CD4-positive, alpha-beta T cell treated with Interferon alpha-2 for 1 hour (primary cell): ENCODE data around the gene FGF1.
A peak's percentile ranks its signal among the peaks of the same experiment; 100 is the strongest.

Experiments
- DNase-seq, 2 donors: peaks; one replicate each; pipeline ENCODE4 v3.0.0-alpha.2; 2020 to 2022

The FGF1 gene

GRCh38 chr5:142640316-142641005 lies 45.4 kb downstream of the FGF1 start:
- no peak for DNase-seq

GRCh38 chr5:142639455-142639854 lies 46.4 kb downstream of the FGF1 start:
- DNase-seq: no peak

DNA sequence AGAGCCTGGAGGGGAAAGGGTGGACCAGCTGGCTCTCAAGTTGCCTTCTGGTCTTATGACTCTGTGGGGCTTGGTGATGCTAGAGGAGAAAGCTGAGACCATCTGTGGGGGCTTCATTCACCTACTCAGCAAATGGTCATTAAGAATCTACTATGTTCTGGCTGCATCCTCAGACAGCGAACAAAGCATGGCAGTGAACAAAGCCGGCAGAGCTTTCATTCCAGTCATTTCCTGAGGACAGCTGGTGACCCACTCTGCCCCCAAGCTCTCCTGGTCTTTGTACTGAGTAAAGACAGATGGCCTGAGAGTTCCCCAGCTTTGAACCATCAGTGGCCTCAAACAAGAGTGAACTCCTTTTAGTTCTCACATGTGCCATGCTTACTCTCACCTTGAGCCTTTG lies 48.0 kb downstream of the FGF1 start:
- DNase-seq: no peak

GRCh38 chr5:142636698-142637324 lies 49.1 kb downstream of the FGF1 start:
- DNase-seq: no peak

- no peak for DNase-seq
Observed at GRCh38 chr5:142636093-142636492, 49.8 kb downstream of the FGF1 start.

- DNase-seq: no peak
Observed at GRCh38 chr5:142634216-142635011, 51.5 kb downstream of the FGF1 start.

GRCh38 chr5:142630927-142631539 lies 54.9 kb downstream of the FGF1 start:
- DNase-seq: no peak

DNA sequence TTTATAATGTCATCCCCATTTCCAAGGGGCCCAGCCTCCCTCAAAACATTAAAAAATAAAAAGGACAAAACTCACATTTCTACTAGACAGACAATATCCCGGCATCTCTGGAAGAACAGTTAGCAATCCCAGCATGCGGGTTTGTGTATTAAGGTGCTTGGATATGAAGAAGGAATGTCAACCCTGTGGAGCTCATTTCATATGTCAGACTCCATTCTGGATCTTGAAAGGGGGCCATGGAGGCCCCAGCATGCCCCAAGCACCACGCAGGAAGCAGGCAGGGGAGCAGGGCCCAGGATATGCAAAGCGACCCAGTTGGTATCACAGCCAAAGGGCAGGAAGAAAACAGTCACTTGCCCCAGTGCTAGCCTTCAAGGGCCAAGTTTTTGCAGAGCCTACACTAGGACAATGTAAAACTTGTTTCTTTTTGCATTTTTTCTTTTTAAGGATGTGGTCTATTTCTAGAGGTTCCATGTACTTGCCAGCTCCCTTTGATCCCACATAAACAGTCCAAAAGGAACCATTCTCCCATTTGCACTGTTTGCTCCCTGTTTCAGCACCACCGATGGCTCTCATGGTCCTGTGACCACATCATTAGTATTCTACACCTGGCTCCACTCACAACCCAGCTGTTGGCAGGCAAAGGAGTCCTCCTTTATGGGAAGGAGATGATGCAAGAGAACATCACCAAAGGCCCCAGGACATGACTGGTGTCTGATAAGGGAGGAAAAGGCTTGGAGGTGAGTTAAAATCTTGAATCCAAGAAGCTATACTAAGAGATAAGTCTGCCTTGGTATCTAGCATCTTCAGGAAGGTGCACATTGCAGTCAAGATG lies 58.3 kb downstream of the FGF1 start:
- no peak for DNase-seq

GRCh38 chr5:142626786-142627185 lies 59.1 kb downstream of the FGF1 start:
- DNase-seq: no peak

DNA sequence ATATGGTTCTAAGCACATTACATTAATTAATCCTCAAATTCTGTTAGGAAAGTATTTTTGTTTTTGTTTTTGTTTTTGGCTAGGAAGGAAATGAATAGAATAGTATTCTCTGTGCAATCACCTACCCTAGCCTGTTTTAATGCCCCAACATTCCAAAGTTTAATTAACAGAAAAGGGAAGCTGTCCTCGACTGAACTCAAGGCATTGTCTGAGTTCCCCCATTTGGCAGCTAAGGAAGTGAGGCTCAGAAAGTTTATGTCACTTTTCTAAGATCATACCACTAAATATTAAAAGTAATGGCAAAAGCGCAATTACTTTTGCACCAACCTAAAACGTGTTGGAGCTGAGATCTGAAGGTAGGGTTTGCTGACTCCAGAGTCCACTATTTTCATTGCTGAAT lies 59.8 kb downstream of the FGF1 start:
- no peak for DNase-seq

GRCh38 chr5:142621227-142621626 lies 64.7 kb downstream of the FGF1 start:
- DNase-seq: no peak

- DNase-seq: no peak
Observed at GRCh38 chr5:142619815-142620214, 66.1 kb downstream of the FGF1 start.

DNA sequence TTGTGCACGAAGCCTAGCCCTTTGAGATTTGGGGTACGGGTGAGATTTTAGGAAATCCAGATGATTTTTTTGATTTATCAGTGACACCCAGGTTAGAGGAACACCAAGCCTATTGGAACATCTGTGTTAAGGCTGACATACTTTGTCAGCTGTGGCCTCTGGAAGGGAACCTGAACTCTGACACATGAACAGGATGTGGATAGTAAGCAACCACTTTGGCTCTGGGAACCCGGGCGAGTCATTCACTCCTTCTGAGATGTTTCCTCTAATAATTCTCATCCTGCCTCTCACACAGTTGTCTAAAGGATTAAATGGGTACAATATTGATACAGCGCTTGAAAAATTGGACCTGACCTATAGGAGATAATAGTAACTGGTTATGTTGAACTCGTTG lies 67.8 kb downstream of the FGF1 start:
- no peak for DNase-seq

DNA sequence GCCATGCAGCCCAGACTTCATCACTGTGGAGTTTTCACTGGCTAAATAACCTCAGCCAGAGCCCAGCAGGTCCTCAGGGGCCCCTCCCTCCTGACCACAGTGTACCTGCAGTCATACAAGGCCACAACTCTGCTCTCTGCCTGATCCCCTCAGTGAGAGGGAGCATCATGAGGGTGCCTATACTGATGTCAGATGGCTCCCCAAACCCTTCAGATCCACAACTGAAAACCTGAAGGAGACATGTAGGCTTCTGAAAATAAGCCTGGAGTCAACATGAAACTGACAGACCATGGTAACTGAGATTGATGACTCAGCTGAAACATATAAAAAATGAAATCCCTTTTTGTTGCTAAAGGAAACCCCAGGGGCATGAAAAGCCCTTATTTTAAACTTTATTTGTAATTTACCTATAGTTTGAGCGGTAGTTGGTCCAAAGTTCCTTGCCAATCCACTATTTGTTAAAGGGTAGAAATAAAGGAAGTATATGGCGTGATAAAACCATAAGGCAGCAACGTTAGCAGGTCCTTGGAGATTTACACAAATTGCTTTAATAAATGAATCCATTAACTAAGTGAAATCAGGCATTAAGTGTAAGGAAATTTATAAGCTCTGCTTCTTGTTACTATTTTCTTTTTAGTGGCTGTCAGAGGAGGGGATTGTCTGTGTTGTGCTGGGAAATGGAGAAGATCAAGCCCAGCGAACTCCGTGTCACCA lies 68.3 kb downstream of the FGF1 start:
- no peak for DNase-seq

DNA sequence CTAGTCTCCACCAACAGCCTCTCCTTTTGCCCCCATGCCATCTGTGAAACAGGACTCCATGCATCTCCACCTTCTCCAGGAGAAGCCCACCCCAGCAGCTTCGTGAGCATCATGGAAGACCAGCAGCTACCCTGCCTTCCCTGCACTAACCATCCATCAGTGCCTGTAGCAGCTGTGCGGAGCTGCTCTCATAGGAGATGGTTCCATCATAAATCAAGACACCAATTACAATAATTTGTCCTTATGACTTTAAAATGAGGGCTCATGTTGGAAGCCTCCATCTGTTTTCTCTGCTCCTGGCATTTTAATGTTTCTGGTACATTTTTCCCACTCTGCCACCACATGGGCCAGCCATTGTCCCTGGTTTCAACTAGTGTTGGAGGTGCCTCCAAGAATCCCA lies 69.9 kb downstream of the FGF1 start:
- no peak for DNase-seq

DNA sequence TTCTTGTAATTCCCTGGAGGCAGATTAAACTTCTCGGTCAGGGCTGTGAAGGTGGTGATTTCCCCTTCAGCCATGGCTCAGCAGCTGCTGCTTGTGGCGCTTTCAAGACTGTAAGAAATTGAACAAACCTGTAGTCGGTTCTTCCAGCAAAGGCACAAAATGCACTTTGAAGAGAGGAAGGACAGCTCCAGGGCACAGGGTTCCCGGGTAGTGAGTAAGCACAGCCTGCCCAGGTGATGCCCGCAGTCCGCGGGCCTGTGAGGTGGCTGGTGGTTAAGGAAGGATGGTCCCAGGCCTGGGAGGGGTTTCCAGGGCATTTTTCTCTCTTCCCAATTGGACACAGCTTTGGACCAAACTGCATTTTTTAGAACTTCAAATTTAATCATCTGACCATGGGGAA lies 71.8 kb downstream of the FGF1 start:
- no peak for DNase-seq

GRCh38 chr5:142613271-142613671 lies 72.6 kb downstream of the FGF1 start:
- DNase-seq: no peak

DNA sequence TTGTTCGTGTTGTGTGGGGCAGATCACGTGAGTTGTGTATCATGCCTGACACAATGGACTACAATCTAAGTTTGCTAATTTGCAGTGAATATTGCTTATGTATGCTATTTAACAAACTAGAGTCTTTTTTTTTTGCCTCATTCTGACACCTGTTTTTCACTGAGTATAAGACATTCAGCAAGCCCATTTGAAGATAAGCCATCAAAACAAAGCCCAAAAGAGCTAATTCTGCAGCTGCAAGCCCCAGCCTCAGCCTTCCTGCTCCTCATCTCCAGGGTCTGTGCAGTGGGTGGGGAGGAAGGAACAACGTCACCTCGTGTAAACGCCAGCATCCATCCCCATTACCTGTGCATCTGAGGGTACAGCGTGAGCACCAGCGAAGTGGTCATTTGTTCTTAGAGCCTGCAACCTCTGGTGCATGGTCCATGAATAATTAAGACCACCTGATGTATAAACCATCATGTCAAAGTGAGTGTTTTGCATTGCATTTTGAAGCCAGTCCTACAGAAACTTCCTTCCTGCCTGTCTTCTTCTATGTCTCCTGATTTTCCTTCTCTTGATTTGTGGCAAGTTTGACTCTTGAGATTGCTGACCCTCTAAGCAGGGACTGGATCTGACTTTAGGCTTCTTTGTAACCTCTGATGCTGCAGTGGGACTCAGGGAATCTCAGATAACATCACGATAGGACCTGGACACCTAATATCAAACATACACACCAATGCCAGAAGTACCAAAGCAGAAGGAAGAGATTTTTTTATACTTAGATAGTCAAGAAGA lies 73.2 kb downstream of the FGF1 start:
- DNase-seq: no peak

- peak; percentile 38 to 62 for DNase-seq
Observed at GRCh38 chr5:142611154-142611553, 74.7 kb downstream of the FGF1 start.

DNA sequence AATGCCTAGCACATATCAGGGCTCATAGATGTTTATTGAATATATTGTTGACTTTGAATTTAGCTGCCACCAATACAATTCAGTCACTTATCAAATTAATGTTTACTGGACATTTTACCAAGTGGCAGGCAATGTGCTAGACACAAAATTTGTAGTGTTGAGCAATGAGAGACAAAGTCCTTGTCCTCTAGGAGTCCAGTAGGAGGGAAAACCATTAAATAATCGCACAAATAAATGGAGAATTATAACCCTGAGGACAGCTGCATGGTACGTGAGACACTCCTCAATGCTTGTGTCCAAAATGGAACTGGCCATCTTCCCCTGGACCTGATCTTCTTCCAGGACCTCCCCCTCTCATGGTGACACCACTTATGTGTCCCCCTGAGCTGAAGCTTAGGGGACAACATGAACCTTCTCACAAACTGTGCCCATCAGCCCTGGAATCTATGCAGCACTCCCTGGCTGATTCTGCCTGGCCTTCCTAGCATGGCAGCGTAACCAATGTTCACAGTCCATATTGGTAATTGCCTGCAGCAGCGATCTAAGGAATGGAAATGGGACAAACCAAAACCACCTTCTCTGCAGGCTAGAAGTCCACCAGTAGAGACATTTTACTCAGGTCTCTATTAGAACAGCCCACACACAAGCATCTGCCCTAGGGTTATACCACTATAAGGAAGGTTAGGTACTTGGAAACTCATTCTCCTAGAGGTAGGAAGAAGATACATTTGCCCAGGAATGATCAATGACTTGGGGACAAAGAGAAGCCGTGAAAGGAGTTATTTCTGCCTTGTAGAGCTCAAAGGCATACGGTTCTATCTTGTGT lies 75.5 kb downstream of the FGF1 start:
- DNase-seq: no peak
